Stimulated activated CD8-positive, alpha-beta memory T cell treated with anti-CD3 and anti-CD28 coated beads, Interleukin-4, amount 100 ng/mL, for 24 hours (primary cell): ENCODE results near the gene ZDHHC14.

Source experiments
- DNase-seq: peaks from one replicate; pipeline ENCODE4 v3.0.0-alpha.2; 2020; ENCODE audit warnings: low read depth

ZDHHC14 gene

GRCh38 chr6:157493173-157493572, 112.2 kb downstream of the ZDHHC14 start:
- no peak for DNase-seq

GRCh38 chr6:157493576-157493975, 112.6 kb downstream of the ZDHHC14 start:
- no peak for DNase-seq

GRCh38 chr6:157494132-157494710, 113.2 kb downstream of the ZDHHC14 start:
- no peak for DNase-seq

- DNase-seq, result no peak
Measured at GRCh38 chr6:157496534-157497095, 115.6 kb downstream of the ZDHHC14 start.

- DNase-seq, result no peak
Measured at GRCh38 chr6:157497579-157497978, 116.6 kb downstream of the ZDHHC14 start.

- no peak for DNase-seq
Measured at GRCh38 chr6:157498817-157499216, 117.8 kb downstream of the ZDHHC14 start.

GRCh38 chr6:157500022-157500421, 119.0 kb downstream of the ZDHHC14 start:
- no peak for DNase-seq

GRCh38 chr6:157503018-157503747, 122.2 kb downstream of the ZDHHC14 start:
- no peak for DNase-seq

- DNase-seq, result no peak
Measured at GRCh38 chr6:157505912-157506491, 125.0 kb downstream of the ZDHHC14 start.

- no peak for DNase-seq
Measured at GRCh38 chr6:157510323-157511188, 129.6 kb downstream of the ZDHHC14 start.

- DNase-seq, result no peak
Measured at GRCh38 chr6:157511682-157512381, 130.8 kb downstream of the ZDHHC14 start.

- DNase-seq, result no peak
Measured at GRCh38 chr6:157512382-157512682, 131.3 kb downstream of the ZDHHC14 start.

GRCh38 chr6:157513004-157513603, 132.1 kb downstream of the ZDHHC14 start:
- DNase-seq, result no peak

GRCh38 chr6:157513619-157514485, 132.9 kb downstream of the ZDHHC14 start:
- no peak for DNase-seq

GRCh38 chr6:157514659-157515496, 133.9 kb downstream of the ZDHHC14 start:
- no peak for DNase-seq

GRCh38 chr6:157516319-157517026, 135.5 kb downstream of the ZDHHC14 start:
- no peak for DNase-seq

- DNase-seq, result no peak
Measured at GRCh38 chr6:157517601-157518359, 136.8 kb downstream of the ZDHHC14 start.
